WTC11 (cell line): ENCODE results near the gene SHISAL2A.

Source experiments
- CTCF ChIP-seq: fragments of 200-600 bp; IDR thresholded peaks from 2 replicates; pipeline ENCODE4 v1.8.0; 2022; ENCODE audit warnings: antibody characterized with exemption
- NR2C2 ChIP-seq: sonication (generic); formaldehyde crosslinking; IDR thresholded peaks from 2 replicates; pipeline ENCODE4 v1.8.0; 2022; ENCODE audit warnings: mild to moderate bottlenecking, missing genetic modification reagents
- SMAD4 ChIP-seq: sonication (generic); formaldehyde crosslinking; IDR thresholded peaks from 2 replicates; pipeline ENCODE4 v1.8.0; 2022; ENCODE audit warnings: mild to moderate bottlenecking, missing genetic modification reagents
- TCF7 ChIP-seq: sonication (generic); formaldehyde crosslinking; IDR thresholded peaks from 2 replicates; pipeline ENCODE4 v1.8.0; 2022; ENCODE audit warnings: mild to moderate bottlenecking, low read depth, missing genetic modification reagents, moderate library complexity
- TF ChIP-seq, protein P1 (sequence below): sonication (generic); formaldehyde crosslinking; IDR thresholded peaks from 2 replicates; pipeline ENCODE4 v1.8.0; 2022; ENCODE audit warnings: missing genetic modification reagents

- no peak for TF ChIP-seq CTCF
- TF ChIP-seq, protein P1, sequence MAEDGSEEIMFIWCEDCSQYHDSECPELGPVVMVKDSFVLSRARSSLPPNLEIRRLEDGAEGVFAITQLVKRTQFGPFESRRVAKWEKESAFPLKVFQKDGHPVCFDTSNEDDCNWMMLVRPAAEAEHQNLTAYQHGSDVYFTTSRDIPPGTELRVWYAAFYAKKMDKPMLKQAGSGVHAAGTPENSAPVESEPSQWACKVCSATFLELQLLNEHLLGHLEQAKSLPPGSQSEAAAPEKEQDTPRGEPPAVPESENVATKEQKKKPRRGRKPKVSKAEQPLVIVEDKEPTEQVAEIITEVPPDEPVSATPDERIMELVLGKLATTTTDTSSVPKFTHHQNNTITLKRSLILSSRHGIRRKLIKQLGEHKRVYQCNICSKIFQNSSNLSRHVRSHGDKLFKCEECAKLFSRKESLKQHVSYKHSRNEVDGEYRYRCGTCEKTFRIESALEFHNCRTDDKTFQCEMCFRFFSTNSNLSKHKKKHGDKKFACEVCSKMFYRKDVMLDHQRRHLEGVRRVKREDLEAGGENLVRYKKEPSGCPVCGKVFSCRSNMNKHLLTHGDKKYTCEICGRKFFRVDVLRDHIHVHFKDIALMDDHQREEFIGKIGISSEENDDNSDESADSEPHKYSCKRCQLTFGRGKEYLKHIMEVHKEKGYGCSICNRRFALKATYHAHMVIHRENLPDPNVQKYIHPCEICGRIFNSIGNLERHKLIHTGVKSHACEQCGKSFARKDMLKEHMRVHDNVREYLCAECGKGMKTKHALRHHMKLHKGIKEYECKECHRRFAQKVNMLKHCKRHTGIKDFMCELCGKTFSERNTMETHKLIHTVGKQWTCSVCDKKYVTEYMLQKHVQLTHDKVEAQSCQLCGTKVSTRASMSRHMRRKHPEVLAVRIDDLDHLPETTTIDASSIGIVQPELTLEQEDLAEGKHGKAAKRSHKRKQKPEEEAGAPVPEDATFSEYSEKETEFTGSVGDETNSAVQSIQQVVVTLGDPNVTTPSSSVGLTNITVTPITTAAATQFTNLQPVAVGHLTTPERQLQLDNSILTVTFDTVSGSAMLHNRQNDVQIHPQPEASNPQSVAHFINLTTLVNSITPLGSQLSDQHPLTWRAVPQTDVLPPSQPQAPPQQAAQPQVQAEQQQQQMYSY = no peak
- no peak for TF ChIP-seq TCF7 (CRISPR knock-in tag)
- no peak for TF ChIP-seq NR2C2
- TF ChIP-seq SMAD4 (CRISPR knock-in tag) = no peak
Measured at GRCh38 chr1:52604063-52604770, 28.8 kb upstream of the SHISAL2A start.
